Common myeloid progenitor, CD34-positive (primary cell): Measurements from ENCODE around the gene IPPK.
A peak's percentile ranks its signal among the peaks of the same experiment; 100 is the strongest.

Experiments
- CTCF ChIA-PET: fragments of 350-600 bp; sonication (Branson Sonifier 250); formaldehyde crosslinking; loops from one replicate; lab custom pipeline; 2021; ENCODE audit warnings: antibody characterized with exemption; lab: Charles Lee
- POLR2A ChIA-PET: fragments of 350-600 bp; sonication (Branson Sonifier 250); formaldehyde crosslinking; loops from one replicate; lab custom pipeline; 2021; ENCODE audit warnings: antibody characterized with exemption; lab: Charles Lee
- DNase-seq, 3 donors: peaks; one replicate each; pipeline versions ENCODE4 v3.0.0 to v3.0.0-alpha.2; 2013
- H3K27ac ChIP-seq, 2 experiments: 1 replicate in 1 of 2; 2 replicates in 1 of 2; pipeline ENCODE4 v1.7.0; 2013; ENCODE audit warnings: inconsistent platforms in 2 of 2, low read length in 2 of 2, mild to moderate bottlenecking in 2 of 2, low read depth in 1 of 2, moderate library complexity in 1 of 2; ENCODE audit not compliant: severe bottlenecking in 2 of 2, insufficient read depth in 1 of 2, poor library complexity in 1 of 2
- H3K27me3 ChIP-seq, 5 experiments: replicated peaks in 2 of 5; 1 replicate in 3 of 5; 2 replicates in 2 of 5; pipeline versions ENCODE4 v1.6.1 to v1.7.0; 2013; ENCODE audit warnings: low read length in 4 of 5, mild to moderate bottlenecking in 2 of 5, moderate library complexity in 2 of 5, inconsistent platforms in 1 of 5; ENCODE audit not compliant: insufficient read depth in 5 of 5, control insufficient read depth in 4 of 5
- H3K36me3 ChIP-seq, 4 experiments: 1 replicate in 2 of 4; 2 replicates in 2 of 4; pipeline versions ENCODE4 v1.6.1 to v1.7.0; 2013; ENCODE audit warnings: low read length in 3 of 4, control low read depth in 1 of 4, mild to moderate bottlenecking in 1 of 4; ENCODE audit not compliant: control insufficient read depth in 4 of 4, insufficient read depth in 4 of 4
- H3K4me1 ChIP-seq, 4 experiments: 1 replicate in 3 of 4; 2 replicates in 1 of 4; pipeline versions ENCODE4 v1.6.1 to v1.7.1; 2013; ENCODE audit warnings: low read length in 3 of 4, mild to moderate bottlenecking in 3 of 4, control low read depth in 1 of 4, inconsistent platforms in 1 of 4, moderate library complexity in 1 of 4; ENCODE audit not compliant: control insufficient read depth in 4 of 4, insufficient read depth in 4 of 4; ENCODE audit errors: control extremely low read depth in 1 of 4
- H3K4me3 ChIP-seq, 7 experiments: 1 replicate in 4 of 7; 2 replicates in 3 of 7; pipeline versions ENCODE4 v1.5.1 to v1.7.0; 2013; ENCODE audit warnings: mild to moderate bottlenecking in 7 of 7, low read length in 6 of 7, moderate library complexity in 6 of 7, inconsistent platforms in 2 of 7, low read depth in 2 of 7, control low read depth in 1 of 7; ENCODE audit not compliant: insufficient read depth in 4 of 7, control insufficient read depth in 1 of 7; ENCODE audit errors: extremely low read depth in 1 of 7
- H3K9me3 ChIP-seq, 5 experiments: 1 replicate in 4 of 5; 2 replicates in 1 of 5; pipeline versions ENCODE4 v1.6.1 to v1.7.1; 2013; ENCODE audit warnings: low read length in 4 of 5, mild to moderate bottlenecking in 2 of 5, inconsistent platforms in 1 of 5, low read depth in 1 of 5, moderate library complexity in 1 of 5; ENCODE audit not compliant: control insufficient read depth in 4 of 5, insufficient read depth in 2 of 5; ENCODE audit errors: control extremely low read depth in 1 of 5
- WGBS: methylation state at CpG from one replicate; pipeline ENCODE4 v1.1.5; 2013; ENCODE audit not compliant: insufficient coverage; 5-methylcytosine and 5-hydroxymethylcytosine counted together

Gene IPPK

DNA sequence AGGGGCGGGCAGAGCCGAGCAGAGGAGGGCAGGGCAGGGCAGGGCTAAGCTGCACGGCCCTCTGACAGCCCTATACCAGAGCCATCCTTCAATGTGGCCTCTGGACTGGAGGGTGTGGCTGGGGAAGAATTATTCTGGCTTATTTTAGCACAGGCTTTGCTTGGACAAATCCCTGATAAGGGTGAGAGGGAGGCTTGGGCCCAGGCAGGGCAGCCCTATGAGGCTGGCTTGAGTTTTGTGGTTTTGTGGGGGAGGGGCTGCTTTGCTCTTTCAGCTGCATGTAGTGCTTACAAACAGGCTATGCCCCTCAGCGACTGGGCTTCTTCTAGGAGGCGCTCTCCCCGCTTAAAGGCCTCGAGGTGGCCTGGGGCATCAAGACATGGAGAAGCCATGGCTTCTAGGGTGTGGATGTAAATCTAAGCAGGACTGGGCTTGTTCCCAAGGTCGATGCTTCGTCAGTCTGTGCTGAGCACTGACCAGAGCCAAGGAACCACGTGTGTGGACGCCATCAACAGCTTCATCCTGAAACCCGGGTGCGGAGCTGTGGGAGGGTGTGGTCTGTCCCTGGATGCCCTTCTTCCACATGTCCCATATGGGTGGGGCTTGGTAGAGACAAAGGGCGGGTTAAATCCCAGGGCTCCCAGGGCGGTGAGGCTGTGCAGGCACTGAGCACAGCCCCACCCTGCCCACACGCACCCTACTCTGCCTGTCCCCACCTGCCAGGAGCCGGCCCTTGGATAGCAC lies 45.7 kb upstream of the IPPK start:
- Histone ChIP-seq H3K27me3 (no peaks in the 10 kb centered on the region), H3K36me3 (peaks cover 15 to 87% (median 75%) of the 10 kb centered on the region in 4 experiments), H3K4me1 (peaks cover 13 to 28% (median 19%) of the 10 kb centered on the region in 4 experiments), H3K4me3 (no peak overlapping the region), H3K27ac (no peak overlapping the region), H3K9me3 (no peaks in the 10 kb centered on the region)
- POLR2A ChIA-PET, result interaction anchor here (0.6 to 1.2 kb wide), 2 partner anchors 10 to 45 kb away, joined by 3 read pairs; no protein-coding TSS in a partner anchor
- WGBS, result 98% methylated on average over 6 of the region's 17 CpGs
- CTCF ChIA-PET, result interaction anchor here (0.8 to 9.3 kb wide), 15 partner anchors 16 to 91 kb away, joined by 3 to 217 read pairs (median 4); partner anchors contain the start of gene IPPK
- DNase-seq, result no peak

DNA sequence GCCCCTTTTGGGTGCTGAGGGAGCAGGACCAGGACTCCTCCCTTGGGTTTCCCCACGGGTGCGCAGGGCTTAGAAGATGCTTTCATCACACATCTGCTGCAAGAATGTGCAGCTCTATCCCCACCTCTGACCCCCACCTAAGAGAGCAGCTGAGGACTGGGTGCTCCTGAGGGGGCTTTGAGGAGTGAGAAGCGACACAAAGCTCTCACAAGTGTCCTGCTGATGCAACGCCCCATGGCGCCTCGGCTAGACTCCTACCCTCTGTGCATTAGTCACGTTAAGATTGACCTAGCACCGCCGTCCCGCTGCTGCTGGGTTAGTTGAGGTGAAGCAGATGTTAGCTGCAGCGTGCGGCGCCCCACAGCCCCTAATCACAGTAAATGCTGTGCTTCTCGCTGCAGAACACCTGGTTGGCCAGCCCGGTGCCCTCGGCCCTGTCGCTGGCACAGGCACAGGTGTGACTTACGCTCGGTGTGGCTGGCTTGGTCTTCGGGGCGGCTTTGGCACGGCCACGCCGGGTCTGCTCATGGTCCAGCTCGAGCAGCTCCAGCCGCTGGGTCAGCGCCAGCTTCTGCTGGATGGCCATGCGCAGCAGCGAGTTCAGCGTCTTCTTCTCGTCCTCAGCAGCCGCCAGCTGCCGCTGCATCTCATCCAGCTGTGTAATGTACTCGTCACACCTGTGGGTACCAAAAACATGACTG lies 45.0 kb upstream of the IPPK start:
- ChIA-PET CTCF (interaction anchor here (0.8 to 9.3 kb wide), 12 partner anchors 17 to 92 kb away, joined by 3 to 217 read pairs (median 4); partner anchors contain the start of gene IPPK), POLR2A (interaction anchor here (1.2 kb wide), 1 partner anchor 44 kb away, joined by 3 read pairs; no protein-coding TSS in a partner anchor)
- H3K27ac ChIP-seq, result no peak overlapping the region
- WGBS, result 96% methylated on average over 29 of the region's 34 CpGs
- peaks cover 13 to 28% (median 19%) of the 10 kb centered on the region in 4 experiments for H3K4me1 ChIP-seq
- H3K4me3 ChIP-seq, result no peak overlapping the region
- no peaks in the 10 kb centered on the region for H3K9me3 ChIP-seq
- H3K27me3 ChIP-seq, result no peaks in the 10 kb centered on the region
- no peak for DNase-seq
- H3K36me3 ChIP-seq, result peaks cover 10 to 87% (median 73%) of the 10 kb centered on the region in 4 experiments

DNA sequence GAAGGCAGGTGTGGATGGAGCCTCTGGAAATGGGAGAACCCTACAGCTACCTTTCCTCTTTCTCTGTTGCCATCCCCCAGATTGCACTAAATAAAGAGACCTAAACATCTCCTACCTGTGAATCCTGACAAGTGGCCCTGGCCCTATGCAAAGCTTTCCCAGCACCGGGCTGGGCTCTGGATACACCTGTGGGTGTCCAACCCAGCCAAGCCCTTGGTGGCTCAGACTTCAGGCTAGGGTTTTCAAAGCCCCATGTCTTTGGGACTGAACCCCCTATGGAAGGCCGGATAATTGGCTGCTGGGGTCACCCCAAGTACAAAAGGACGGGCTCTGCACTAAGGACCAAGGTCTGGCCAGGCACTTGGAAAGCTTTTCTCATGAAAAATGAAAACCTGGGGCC lies 44.1 kb upstream of the IPPK start:
- Histone ChIP-seq H3K4me1 (peaks cover 13 to 28% (median 19%) of the 10 kb centered on the region in 4 experiments), H3K9me3 (no peaks in the 10 kb centered on the region), H3K4me3 (no peak overlapping the region), H3K27ac (no peak overlapping the region), H3K27me3 (no peaks in the 10 kb centered on the region), H3K36me3 (peaks cover 12 to 87% (median 73%) of the 10 kb centered on the region in 4 experiments)
- no peak for DNase-seq
- ChIA-PET POLR2A (no interaction called here), CTCF (interaction anchor here (1.0 to 9.3 kb wide), 12 partner anchors 18 to 93 kb away, joined by 3 to 217 read pairs (median 3); partner anchors contain the start of genes BICD2 and IPPK)
- 92% methylated on average over 3 of the region's 3 CpGs for WGBS

DNA sequence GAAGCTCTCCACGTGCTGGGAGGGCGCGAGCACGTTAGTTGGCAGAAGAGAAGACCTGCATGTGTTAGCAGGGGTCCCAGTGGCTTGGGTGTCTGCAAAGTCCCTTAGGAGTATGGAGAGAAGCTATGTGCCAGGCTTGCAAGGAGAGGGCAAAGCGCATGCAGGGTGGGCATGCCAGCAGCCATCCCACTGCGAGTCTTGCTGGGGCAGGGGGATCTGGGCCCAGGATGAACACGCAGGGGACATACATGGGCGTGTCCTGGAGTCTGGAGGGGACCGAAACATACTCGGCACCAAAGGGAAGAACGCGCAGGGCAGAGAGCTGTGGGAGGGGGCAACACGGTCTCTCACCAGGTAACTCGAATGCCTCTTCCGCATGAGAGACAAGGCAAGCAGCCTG lies 43.6 kb upstream of the IPPK start:
- 84% methylated on average over 15 of the region's 15 CpGs for WGBS
- DNase-seq, result no peak
- Histone ChIP-seq H3K27ac (no peak overlapping the region), H3K27me3 (no peaks in the 10 kb centered on the region), H3K9me3 (no peaks in the 10 kb centered on the region), H3K4me3 (no peak overlapping the region), H3K36me3 (peaks cover 12 to 83% (median 70%) of the 10 kb centered on the region in 4 experiments), H3K4me1 (peaks cover 13 to 28% (median 19%) of the 10 kb centered on the region in 4 experiments)
- POLR2A ChIA-PET, result interaction anchor here (0.9 kb wide), 1 partner anchor 39 kb away, joined by 3 read pairs; no protein-coding TSS in a partner anchor
- CTCF ChIA-PET, result interaction anchor here (1.0 to 9.3 kb wide), 10 partner anchors 18 to 84 kb away, joined by 3 to 217 read pairs (median 3); partner anchors contain the start of gene BICD2

DNA sequence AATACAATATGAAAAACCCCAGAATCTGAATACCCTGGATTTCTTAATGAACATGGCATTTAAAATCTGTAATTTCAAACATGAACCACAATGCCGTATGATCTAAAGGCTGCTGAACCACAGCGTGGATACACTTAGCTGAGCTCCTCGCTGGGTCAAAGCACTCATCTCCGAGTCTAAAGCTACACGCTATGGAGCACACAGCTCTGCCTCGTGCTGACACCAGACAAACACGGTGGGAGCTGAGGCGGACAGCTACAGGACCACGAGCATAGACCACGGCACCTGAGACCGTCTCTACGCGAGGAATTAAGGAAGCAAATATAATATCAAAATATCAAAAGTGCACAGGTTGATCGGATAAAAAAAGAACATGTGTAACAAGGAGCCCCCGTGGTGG lies 42.8 kb upstream of the IPPK start:
- Histone ChIP-seq H3K27me3 (no peaks in the 10 kb centered on the region), H3K27ac (no peak overlapping the region), H3K4me1 (peaks cover 13 to 28% (median 19%) of the 10 kb centered on the region in 4 experiments), H3K36me3 (peaks cover 12 to 76% (median 64%) of the 10 kb centered on the region in 4 experiments), H3K9me3 (no peaks in the 10 kb centered on the region), H3K4me3 (no peak overlapping the region)
- CTCF ChIA-PET, result interaction anchor here (1.0 to 9.3 kb wide), 8 partner anchors 19 to 79 kb away, joined by 3 to 217 read pairs (median 4); partner anchors contain the start of gene BICD2
- no peak for DNase-seq
- POLR2A ChIA-PET, result interaction anchor here (0.9 kb wide), 1 partner anchor 40 kb away, joined by 3 read pairs; no protein-coding TSS in a partner anchor
- WGBS, result 95% methylated on average over 10 of the region's 15 CpGs

DNA sequence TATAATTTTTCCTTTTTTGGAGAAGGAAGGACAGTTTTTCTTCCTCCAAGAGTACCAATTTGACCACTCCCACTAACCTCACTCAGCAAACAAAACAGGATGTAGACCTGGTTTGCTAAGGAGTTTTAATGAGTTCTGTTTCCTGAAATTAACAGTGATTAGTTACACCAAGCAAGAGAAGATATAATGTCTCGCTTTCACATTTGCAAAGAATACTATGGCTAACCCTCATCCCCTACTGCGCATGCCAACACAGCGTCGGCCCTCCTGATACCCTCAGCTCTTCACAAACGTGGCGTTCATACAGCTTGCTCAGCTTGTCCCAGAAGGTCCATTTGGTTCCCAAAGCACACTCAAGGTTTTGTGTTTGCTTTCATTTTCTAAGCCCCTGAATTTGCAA lies 41.9 kb upstream of the IPPK start:
- Histone ChIP-seq H3K4me1 (peaks cover 13 to 28% (median 19%) of the 10 kb centered on the region in 4 experiments), H3K36me3 (peaks cover 8 to 66% (median 58%) of the 10 kb centered on the region in 4 experiments), H3K4me3 (peak overlapping the region in 3 of 7 experiments; percentile 33 to 35 (median 35)), H3K27ac (no peak overlapping the region), H3K27me3 (no peaks in the 10 kb centered on the region), H3K9me3 (no peaks in the 10 kb centered on the region)
- WGBS, result 4% methylated on average over 6 of the region's 6 CpGs
- POLR2A ChIA-PET, result no interaction called here
- peak; percentile 39 to 72 (median 69) for DNase-seq
- CTCF ChIA-PET, result interaction anchor here (1.2 to 9.3 kb wide), 4 partner anchors 20 to 79 kb away, joined by 4 to 217 read pairs (median 71); no protein-coding TSS in a partner anchor
